HCT116 (cell line): ENCODE data around the gene CAMK1D. TPM values are rescaled to one million over a fixed set of nuclear protein-coding genes. Genes with fewer than 3 reads are reported as not detected.

Experiments
- ATAC-seq: fragments of 200-7000 bp; cut with Tn5 transposase; 2 replicates; pipeline ENCODE4 v1.9.1; 2020; ENCODE audit warnings: mild to moderate bottlenecking, moderate library complexity
- BruUV-seq: library from RNA; stranded (reverse); fragments of 400-500 nt; replicated peaks from 2 replicates; lab custom pipeline; 2021; lab: Mats Ljungman, UMichigan
- CTCF ChIA-PET: fragments of 300-600 bp; sonication (Branson Sonifier 250); formaldehyde crosslinking; loops from one replicate; lab custom pipeline; 2021; ENCODE audit warnings: antibody characterized with exemption; lab: Charles Lee
- POLR2A ChIA-PET: fragments of 300-600, 350-600 bp; sonication (Branson Sonifier 250); formaldehyde crosslinking; loops from one replicate; lab custom pipeline; 2021; ENCODE audit warnings: antibody characterized with exemption; lab: Charles Lee
- RAD21 ChIA-PET, 2 experiments: fragments of 300-600 bp; sonication (Branson Sonifier 250); formaldehyde crosslinking; loops; one replicate each; lab custom pipeline; 2023; ENCODE audit warnings: low total read pairs in 2 of 2; ENCODE audit not compliant: uncharacterized antibody in 2 of 2, unreplicated experiment in 2 of 2, low non-redundant PET in 1 of 2; lab: Charles Lee
- DNase-seq: peaks from one replicate; pipeline ENCODE4 v3.0.0-alpha.2; 2010; ENCODE audit warnings: low read depth, low spot score
- H2AFZ ChIP-seq: fragments of 200-600 bp; shearing (Covaris generic), sonication (generic); 2 replicates; pipeline ENCODE4 v1.6.1; 2017; ENCODE audit warnings: low read depth, mixed run types, mixed read lengths, antibody characterized with exemption, low read length; ENCODE audit not compliant: poor library complexity, severe bottlenecking
- H3K27ac ChIP-seq: 2 replicates; pipeline ENCODE4 v1.5.1; 2012; ENCODE audit warnings: low read depth, low read length
- H3K27me3 ChIP-seq: fragments of 200-600 bp; sonication (generic); 2 replicates; pipeline ENCODE4 v1.6.1; 2016; ENCODE audit warnings: mixed run types, low read length, mixed read lengths; ENCODE audit not compliant: insufficient read depth
- H3K36me3 ChIP-seq, 2 experiments: fragments of 200-500 bp in 1 of 2; fragments of 200-600 bp in 1 of 2; sonication (Bioruptor generic) in 1 of 2; sonication (generic) in 1 of 2; 2 replicates each; pipeline versions ENCODE4 v1.5.1 to v1.6.1; 2014 to 2016; ENCODE audit warnings: low read length in 2 of 2, inconsistent platforms in 1 of 2, mixed read lengths in 1 of 2, mixed run types in 1 of 2; ENCODE audit not compliant: insufficient read depth in 2 of 2, control insufficient read depth in 1 of 2
- H3K4me1 ChIP-seq, 2 experiments: fragments of 200-600 bp in 1 of 2; sonication (generic) in 1 of 2; 2 replicates each; pipeline versions ENCODE4 v1.5.1 to v1.6.1; 2012 to 2017; ENCODE audit warnings: low read length in 2 of 2, inconsistent platforms in 1 of 2, mild to moderate bottlenecking in 1 of 2, mixed read lengths in 1 of 2, mixed run types in 1 of 2, moderate library complexity in 1 of 2; ENCODE audit not compliant: insufficient read depth in 2 of 2, control insufficient read depth in 1 of 2
- H3K4me2 ChIP-seq: fragments of 200-600 bp; sonication (generic); 2 replicates; pipeline ENCODE4 v1.6.1; 2017; ENCODE audit warnings: mixed run types, low read length, mixed read lengths
- H3K4me3 ChIP-seq, 2 experiments: fragments of 200-600 bp in 1 of 2; sonication (generic) in 1 of 2; replicated peaks in 1 of 2; 2 replicates each; pipeline ENCODE4 v1.5.1; 2011 to 2016; ENCODE audit warnings: low read length in 2 of 2, control low read depth in 1 of 2, low read depth in 1 of 2, mild to moderate bottlenecking in 1 of 2, mixed read lengths in 1 of 2, mixed run types in 1 of 2
- H3K79me2 ChIP-seq: fragments of 200-600 bp; sonication (generic); 2 replicates; pipeline ENCODE4 v1.6.1; 2017; ENCODE audit warnings: mild to moderate bottlenecking, mixed run types, low read length, moderate library complexity, mixed read lengths; ENCODE audit not compliant: insufficient read depth
- H3K9ac ChIP-seq: fragments of 200-600 bp; sonication (generic); 2 replicates; pipeline ENCODE4 v1.6.1; 2016; ENCODE audit warnings: low read length, mixed read lengths
- H3K9me2 ChIP-seq: fragments of 200-600 bp; sonication (generic), shearing (Covaris generic); 2 replicates; pipeline ENCODE4 v1.6.1; 2017; ENCODE audit warnings: mixed run types, mild to moderate bottlenecking, moderate library complexity; ENCODE audit not compliant: insufficient read depth
- H3K9me3 ChIP-seq, 2 experiments: fragments of 200-500 bp in 1 of 2; fragments of 200-600 bp in 1 of 2; sonication (Bioruptor generic) in 1 of 2; sonication (generic) in 1 of 2; 2 replicates each; pipeline ENCODE4 v1.6.1; 2014 to 2017; ENCODE audit warnings: low read length in 2 of 2, mixed read lengths in 2 of 2, inconsistent platforms in 1 of 2, low read depth in 1 of 2, mild to moderate bottlenecking in 1 of 2, mixed run types in 1 of 2, moderate library complexity in 1 of 2; ENCODE audit not compliant: control insufficient read depth in 1 of 2, insufficient read depth in 1 of 2
- H4K20me1 ChIP-seq: fragments of 200-600 bp; sonication (generic), shearing (Covaris generic); 2 replicates; pipeline ENCODE4 v1.6.1; 2017; ENCODE audit warnings: mixed run types, mild to moderate bottlenecking, moderate library complexity; ENCODE audit not compliant: insufficient read depth
- EGR1 ChIP-seq: IDR thresholded peaks from 2 replicates; pipeline ENCODE4 v1.6.1; 2012; ENCODE audit warnings: low read depth
- EZH2phosphoT487 ChIP-seq: fragments of 200-600 bp; IDR thresholded peaks from 2 replicates; pipeline ENCODE4 v1.6.1; 2018; ENCODE audit warnings: antibody characterized with exemption, borderline replicate concordance
- FOSL1 ChIP-seq: IDR thresholded peaks from 2 replicates; pipeline ENCODE4 v1.6.1; 2012; ENCODE audit warnings: low read depth
- POLR2A ChIP-seq: IDR thresholded peaks from 2 replicates; pipeline ENCODE4 v1.7.0; 2011; ENCODE audit warnings: borderline replicate concordance; ENCODE audit not compliant: insufficient read depth, insufficient read length; ENCODE audit errors: extremely low read depth
- RAD21 ChIP-seq: IDR thresholded peaks from 2 replicates; pipeline ENCODE4 v1.6.1; 2012; ENCODE audit warnings: low read depth, mild to moderate bottlenecking
- SIN3A ChIP-seq: IDR thresholded peaks from 2 replicates; pipeline ENCODE4 v1.6.1; 2012; ENCODE audit warnings: low read depth
- SP1 ChIP-seq: IDR thresholded peaks from 2 replicates; pipeline ENCODE4 v1.6.1; 2012; ENCODE audit warnings: low read depth
- SRF ChIP-seq: IDR thresholded peaks from 2 replicates; pipeline ENCODE4 v1.6.1; 2012; ENCODE audit warnings: low read depth
- TCF7L2 ChIP-seq: IDR thresholded peaks from 2 replicates; pipeline ENCODE4 v1.7.0; 2011; ENCODE audit warnings: borderline replicate concordance, inconsistent platforms; ENCODE audit not compliant: insufficient read depth, insufficient read length; ENCODE audit errors: extremely low read depth
- ZNF274 ChIP-seq: fragments of 200-500 bp; sonication (Bioruptor generic); IDR thresholded peaks from 2 replicates; pipeline ENCODE4 v1.6.1; 2014; ENCODE audit warnings: mild to moderate bottlenecking, low read depth, low read length, inconsistent platforms
- intact Hi-C: fragments of 100-400 bp; cut with micrococcal nuclease; formaldehyde crosslinking; loops from 2 replicates; pipeline ENCODE4 v1.10.0; 2022
- total RNA-seq: library from RNA; stranded (reverse); gene quantifications from one replicate; pipeline ENCODE4 v1.2.1, GENCODE V29; 2021; ENCODE audit not compliant: unreplicated experiment
- TF ChIP-seq, protein P1 (sequence below): IDR thresholded peaks from 2 replicates; pipeline ENCODE4 v1.6.1; 2011; ENCODE audit warnings: mild to moderate bottlenecking, low read length, moderate library complexity; ENCODE audit not compliant: insufficient replicate concordance; ENCODE audit errors: extremely low read depth
- TF ChIP-seq, protein P2 (sequence below): IDR thresholded peaks from 2 replicates; pipeline ENCODE4 v1.6.1; 2012
- TF ChIP-seq, protein P3 (sequence below): IDR thresholded peaks from 2 replicates; pipeline ENCODE4 v1.6.1; 2012; ENCODE audit warnings: low read depth
- TF ChIP-seq, protein P4 (sequence below): IDR thresholded peaks from 2 replicates; pipeline ENCODE4 v1.6.1; 2012

Gene CAMK1D
- total RNA-seq, 1 experiment from 2014 or later: 9.6 TPM

DNA sequence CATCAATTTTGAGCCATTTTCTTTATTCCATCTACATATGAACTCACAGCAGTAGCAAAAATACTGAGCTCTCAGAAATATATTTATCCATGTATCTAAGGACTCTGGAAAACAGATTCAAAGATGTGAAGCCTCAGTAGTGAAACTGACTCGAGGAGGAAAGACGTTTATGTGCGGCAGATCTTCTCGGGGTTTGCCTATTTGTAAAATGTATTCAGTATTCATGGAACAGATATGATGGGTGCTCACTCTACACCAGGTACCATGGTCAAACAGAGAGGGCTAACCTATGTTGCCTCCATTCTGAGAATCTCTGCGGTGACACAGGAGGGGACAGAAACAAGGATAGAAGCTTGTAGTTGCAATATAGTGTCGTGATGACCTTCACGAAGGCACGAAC lies 93.7 kb downstream of the CAMK1D start:
- Histone ChIP-seq H2AFZ (no peak overlapping the region), H3K9ac (no peak overlapping the region), H4K20me1 (no peaks in the 10 kb centered on the region)
- RAD21 ChIA-PET: no interaction called here
- TF ChIP-seq SP1 (no peak), EZH2phosphoT487 (no peak), POLR2A (no peak), RAD21 (no peak), ZNF274 (no peak), FOSL1 (no peak), TCF7L2 (no peak), SIN3A (no peak), EGR1 (no peak), SRF (no peak)
- TF ChIP-seq, protein P1, sequence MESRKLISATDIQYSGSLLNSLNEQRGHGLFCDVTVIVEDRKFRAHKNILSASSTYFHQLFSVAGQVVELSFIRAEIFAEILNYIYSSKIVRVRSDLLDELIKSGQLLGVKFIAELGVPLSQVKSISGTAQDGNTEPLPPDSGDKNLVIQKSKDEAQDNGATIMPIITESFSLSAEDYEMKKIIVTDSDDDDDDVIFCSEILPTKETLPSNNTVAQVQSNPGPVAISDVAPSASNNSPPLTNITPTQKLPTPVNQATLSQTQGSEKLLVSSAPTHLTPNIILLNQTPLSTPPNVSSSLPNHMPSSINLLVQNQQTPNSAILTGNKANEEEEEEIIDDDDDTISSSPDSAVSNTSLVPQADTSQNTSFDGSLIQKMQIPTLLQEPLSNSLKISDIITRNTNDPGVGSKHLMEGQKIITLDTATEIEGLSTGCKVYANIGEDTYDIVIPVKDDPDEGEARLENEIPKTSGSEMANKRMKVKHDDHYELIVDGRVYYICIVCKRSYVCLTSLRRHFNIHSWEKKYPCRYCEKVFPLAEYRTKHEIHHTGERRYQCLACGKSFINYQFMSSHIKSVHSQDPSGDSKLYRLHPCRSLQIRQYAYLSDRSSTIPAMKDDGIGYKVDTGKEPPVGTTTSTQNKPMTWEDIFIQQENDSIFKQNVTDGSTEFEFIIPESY: no peak
- TF ChIP-seq, protein P2, sequence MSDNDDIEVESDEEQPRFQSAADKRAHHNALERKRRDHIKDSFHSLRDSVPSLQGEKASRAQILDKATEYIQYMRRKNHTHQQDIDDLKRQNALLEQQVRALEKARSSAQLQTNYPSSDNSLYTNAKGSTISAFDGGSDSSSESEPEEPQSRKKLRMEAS: no peak
- TF ChIP-seq, protein P3, sequence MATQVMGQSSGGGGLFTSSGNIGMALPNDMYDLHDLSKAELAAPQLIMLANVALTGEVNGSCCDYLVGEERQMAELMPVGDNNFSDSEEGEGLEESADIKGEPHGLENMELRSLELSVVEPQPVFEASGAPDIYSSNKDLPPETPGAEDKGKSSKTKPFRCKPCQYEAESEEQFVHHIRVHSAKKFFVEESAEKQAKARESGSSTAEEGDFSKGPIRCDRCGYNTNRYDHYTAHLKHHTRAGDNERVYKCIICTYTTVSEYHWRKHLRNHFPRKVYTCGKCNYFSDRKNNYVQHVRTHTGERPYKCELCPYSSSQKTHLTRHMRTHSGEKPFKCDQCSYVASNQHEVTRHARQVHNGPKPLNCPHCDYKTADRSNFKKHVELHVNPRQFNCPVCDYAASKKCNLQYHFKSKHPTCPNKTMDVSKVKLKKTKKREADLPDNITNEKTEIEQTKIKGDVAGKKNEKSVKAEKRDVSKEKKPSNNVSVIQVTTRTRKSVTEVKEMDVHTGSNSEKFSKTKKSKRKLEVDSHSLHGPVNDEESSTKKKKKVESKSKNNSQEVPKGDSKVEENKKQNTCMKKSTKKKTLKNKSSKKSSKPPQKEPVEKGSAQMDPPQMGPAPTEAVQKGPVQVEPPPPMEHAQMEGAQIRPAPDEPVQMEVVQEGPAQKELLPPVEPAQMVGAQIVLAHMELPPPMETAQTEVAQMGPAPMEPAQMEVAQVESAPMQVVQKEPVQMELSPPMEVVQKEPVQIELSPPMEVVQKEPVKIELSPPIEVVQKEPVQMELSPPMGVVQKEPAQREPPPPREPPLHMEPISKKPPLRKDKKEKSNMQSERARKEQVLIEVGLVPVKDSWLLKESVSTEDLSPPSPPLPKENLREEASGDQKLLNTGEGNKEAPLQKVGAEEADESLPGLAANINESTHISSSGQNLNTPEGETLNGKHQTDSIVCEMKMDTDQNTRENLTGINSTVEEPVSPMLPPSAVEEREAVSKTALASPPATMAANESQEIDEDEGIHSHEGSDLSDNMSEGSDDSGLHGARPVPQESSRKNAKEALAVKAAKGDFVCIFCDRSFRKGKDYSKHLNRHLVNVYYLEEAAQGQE: no peak
- TF ChIP-seq, protein P4, sequence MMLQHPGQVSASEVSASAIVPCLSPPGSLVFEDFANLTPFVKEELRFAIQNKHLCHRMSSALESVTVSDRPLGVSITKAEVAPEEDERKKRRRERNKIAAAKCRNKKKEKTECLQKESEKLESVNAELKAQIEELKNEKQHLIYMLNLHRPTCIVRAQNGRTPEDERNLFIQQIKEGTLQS: no peak
- TF ChIP-seq, all 23 proteins: peak for 0
- no peaks in the 10 kb centered on the region for H3K36me3 ChIP-seq
- intact Hi-C loops: no loop called here
- no peak for DNase-seq
- H3K79me2 ChIP-seq: no peaks in the 10 kb centered on the region
- BruUV-seq: no TSS peak
- H3K27ac ChIP-seq: no peak overlapping the region
- H3K4me2 ChIP-seq: no peak overlapping the region
- no peak for ATAC-seq
- H3K9me2 ChIP-seq: no peaks in the 10 kb centered on the region
- CTCF ChIA-PET: no interaction called here
- no peak overlapping the region for H3K4me3 ChIP-seq
- no peaks in the 10 kb centered on the region for H3K9me3 ChIP-seq
- H3K27me3 ChIP-seq: no peaks in the 10 kb centered on the region
- POLR2A ChIA-PET: no interaction called here
- peaks cover 4 to 5% of the 10 kb centered on the region in 2 experiments; a peak in 1 of 4 replicates for H3K4me1 ChIP-seq
